Measurements from ENCODE around the gene SLC8B1. TPM values are rescaled to one million over a fixed set of nuclear protein-coding genes. Genes with fewer than 3 reads are reported as not detected.

Gene SLC8B1
- total RNA-seq, 4 donors from 2014 or later = 31.8 to 63.4 (median 38.8) TPM

GRCh38 chr12:113302886-113303640 lies 31.8 kb downstream of the SLC8B1 start:
- intact Hi-C loops (cut with DNase I; ENCODE audit: low total_unique reads) = no loop called here
- TF ChIP-seq CTCF (IDR thresholded peaks at IDR 0.05) (no peak), POLR2A (IDR thresholded peaks at IDR 0.05) (no peak)
- no peak overlapping the region for H3K4me3 ChIP-seq (ENCODE audit: low read depth, poor library complexity, severe bottlenecking)
- WGBS, 2 donors = 74 to 80% methylated on average over 19 of the region's 19 CpGs
- no peak for DNase-seq (ENCODE audit: low spot score in 2 of 2)

DNA sequence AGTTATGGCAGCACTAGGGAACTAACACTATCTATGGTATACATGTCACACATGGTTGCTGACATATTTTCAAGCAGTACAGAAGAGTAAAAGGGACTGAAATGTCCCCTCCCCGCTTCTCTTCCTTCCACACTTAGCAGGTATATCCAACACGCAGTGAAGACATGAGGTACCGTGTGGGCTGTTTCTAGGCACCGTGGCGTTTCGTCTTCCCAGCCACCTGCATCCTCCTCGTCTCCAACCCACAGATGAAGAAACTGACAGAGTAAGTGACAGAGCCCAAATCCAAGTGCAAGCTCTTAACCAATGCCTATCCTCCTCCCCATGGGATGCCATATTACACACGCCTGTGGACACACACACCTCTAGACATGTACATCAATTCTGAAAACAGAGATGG lies 32.4 kb downstream of the SLC8B1 start:
- WGBS, 2 donors = 86 to 91% methylated on average over 8 of the region's 8 CpGs
- no peak for TF ChIP-seq CTCF (IDR thresholded peaks at IDR 0.05)
- no peak for TF ChIP-seq POLR2A (IDR thresholded peaks at IDR 0.05)
- no peak overlapping the region for H3K4me3 ChIP-seq (ENCODE audit: low read depth, poor library complexity, severe bottlenecking)
- intact Hi-C loops (cut with DNase I; ENCODE audit: low total_unique reads) = no loop called here
- DNase-seq (ENCODE audit: low spot score in 2 of 2) = no peak

GRCh38 chr12:113301811-113302210 lies 33.1 kb downstream of the SLC8B1 start:
- WGBS, 2 donors = 91 to 93% methylated on average over 6 of the region's 6 CpGs
- no peak overlapping the region for H3K4me3 ChIP-seq (ENCODE audit: low read depth, poor library complexity, severe bottlenecking)
- no peak for TF ChIP-seq CTCF (IDR thresholded peaks at IDR 0.05)
- TF ChIP-seq POLR2A (IDR thresholded peaks at IDR 0.05) = no peak
- DNase-seq (ENCODE audit: low spot score in 2 of 2) = no peak
- intact Hi-C loops (cut with DNase I; ENCODE audit: low total_unique reads) = no loop called here

GRCh38 chr12:113299619-113300237 lies 35.2 kb downstream of the SLC8B1 start:
- peak; percentile 51 to 89 for DNase-seq (ENCODE audit: low spot score in 2 of 2)
- WGBS, 2 donors = 38 to 41% methylated on average over 12 of the region's 14 CpGs
- TF ChIP-seq CTCF (IDR thresholded peaks at IDR 0.05) (no peak), POLR2A (IDR thresholded peaks at IDR 0.05) (no peak)
- no peak overlapping the region for H3K4me3 ChIP-seq (ENCODE audit: low read depth, poor library complexity, severe bottlenecking)
- intact Hi-C loops (cut with DNase I; ENCODE audit: low total_unique reads) = no loop called here

DNA sequence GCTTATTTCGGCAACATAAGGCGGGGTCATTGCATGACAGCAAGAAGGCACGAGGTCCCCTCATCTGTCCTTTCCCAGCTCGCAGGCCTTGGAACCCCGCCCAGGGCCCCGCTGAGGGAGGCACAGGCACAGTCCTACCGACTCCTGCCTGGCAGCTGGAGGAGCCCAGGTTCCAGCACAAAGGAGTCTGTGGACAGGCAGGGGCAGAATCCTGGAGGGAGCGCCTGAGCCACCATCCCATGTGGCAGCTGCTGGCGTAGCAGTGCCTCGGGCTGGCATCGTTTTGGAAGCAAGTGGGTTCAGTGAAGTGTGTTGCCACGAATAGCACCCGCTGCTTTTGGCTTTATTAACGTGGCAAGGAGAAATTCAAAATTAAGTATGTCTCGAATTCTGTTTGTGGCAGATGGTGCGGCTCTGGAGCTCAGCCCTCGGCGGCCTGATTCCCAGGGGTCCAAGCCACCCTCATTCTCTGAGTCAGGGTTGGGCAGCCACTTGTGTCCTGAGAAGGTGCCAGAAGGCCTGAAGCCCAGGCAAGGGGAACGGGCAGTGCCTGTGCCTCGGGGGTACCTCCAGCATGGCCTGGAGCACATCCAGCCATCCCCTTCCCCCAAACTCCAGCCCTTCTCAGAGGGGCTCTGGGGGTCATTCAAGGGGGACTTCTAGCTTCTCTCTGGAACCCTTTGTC lies 35.9 kb downstream of the SLC8B1 start:
- WGBS, 2 donors = 27 to 41% methylated on average over 20 of the region's 20 CpGs
- no peak overlapping the region for H3K4me3 ChIP-seq (ENCODE audit: low read depth, poor library complexity, severe bottlenecking)
- TF ChIP-seq POLR2A (IDR thresholded peaks at IDR 0.05) (no peak), CTCF (IDR thresholded peaks at IDR 0.05) (no peak)
- DNase-seq (ENCODE audit: low spot score in 2 of 2) = peak; percentile 79 to 96
- intact Hi-C loops (cut with DNase I; ENCODE audit: low total_unique reads) = no loop called here
